ENCODE results near the gene CRACR2B. TPM values are rescaled to one million over a fixed set of nuclear protein-coding genes. Genes with fewer than 3 reads are reported as not detected.

Gene CRACR2B
- total and polyA plus RNA-seq, 2 of the 13 experiments (the other 11 are each of a cell fraction or from before 2014, with no cell fraction given): 14.9 to 21.0 TPM

DNA sequence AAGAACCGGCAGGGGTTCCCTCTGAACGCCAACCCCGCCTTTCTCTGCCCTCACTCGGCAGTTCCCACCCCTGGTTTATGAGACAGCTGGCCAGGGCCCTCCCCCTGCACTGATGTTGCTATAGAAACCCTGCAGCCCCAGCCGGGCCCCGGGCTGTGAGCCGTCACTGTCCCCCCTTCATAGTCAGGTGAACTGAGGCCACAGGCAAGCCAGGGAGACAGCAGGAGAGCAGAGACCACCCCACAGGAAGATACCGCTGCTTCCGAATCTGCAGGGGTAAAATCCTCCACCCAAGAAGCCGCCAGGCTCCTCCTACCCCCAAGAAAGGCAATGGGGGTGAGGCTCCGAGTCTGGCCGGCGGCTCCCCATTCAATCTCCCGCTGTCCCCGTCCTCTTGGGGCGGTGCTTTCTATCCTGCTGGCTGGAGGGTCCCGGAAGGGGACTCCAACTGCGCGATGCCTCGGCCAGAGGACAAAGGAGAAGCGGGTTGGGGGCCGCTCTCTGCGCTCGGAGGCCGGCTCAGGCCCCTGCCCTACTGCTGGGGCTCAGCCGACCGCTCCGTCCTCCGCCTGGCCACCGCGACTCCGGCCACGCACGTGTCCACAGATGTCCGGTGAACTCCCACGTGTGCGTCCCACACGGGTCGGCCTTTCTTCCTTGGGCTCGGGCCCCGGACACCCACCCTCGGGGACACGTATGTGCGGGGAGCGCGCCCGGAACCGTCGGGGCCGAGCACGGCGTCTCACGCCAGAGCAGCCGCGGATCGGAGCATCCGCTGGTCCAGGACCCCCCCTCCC is 30.2 kb upstream of the CRACR2B start (continued):
- no peak for TF ChIP-seq RBM39 (IDR thresholded peaks at IDR 0.05; ENCODE audit: low read depth, low read length, poor library complexity, severe bottlenecking)
- TF ChIP-seq ZNF703 (CRISPR knock-in tag; IDR thresholded peaks at IDR 0.05; ENCODE audit: borderline replicate concordance): no peak; the same call in 1 of the 2 replicates
- TF ChIP-seq IKZF1 (IDR thresholded peaks at IDR 0.05): no peak
- peak; percentile 4; the same call in 1 of the 2 replicates for TF ChIP-seq GATAD2A (CRISPR knock-in tag; IDR thresholded peaks at IDR 0.05)
- TF ChIP-seq ARNTL (CRISPR knock-in tag; IDR thresholded peaks at IDR 0.05): peak; percentile 57; the same call in 1 of the 2 replicates
- no peak for TF ChIP-seq ZNF30 (CRISPR knock-in tag; IDR thresholded peaks at IDR 0.05)
- TF ChIP-seq, protein P1, sequence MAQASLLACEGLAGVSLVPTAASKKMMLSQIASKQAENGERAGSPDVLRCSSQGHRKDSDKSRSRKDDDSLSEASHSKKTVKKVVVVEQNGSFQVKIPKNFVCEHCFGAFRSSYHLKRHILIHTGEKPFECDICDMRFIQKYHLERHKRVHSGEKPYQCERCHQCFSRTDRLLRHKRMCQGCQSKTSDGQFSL (CRISPR knock-in tag; IDR thresholded peaks at IDR 0.05): peak; percentile 58; the same call in 1 of the 2 replicates
- TF ChIP-seq ZEB1 (IDR thresholded peaks at IDR 0.05; ENCODE audit: insufficient replicate concordance, low read depth): no peak
- peak; percentile 55; the same call in 1 of the 2 replicates for TF ChIP-seq ZNF782 (CRISPR knock-in tag; IDR thresholded peaks at IDR 0.05; ENCODE audit: borderline replicate concordance)
- TF ChIP-seq GATAD1 (CRISPR knock-in tag; IDR thresholded peaks at IDR 0.05): no peak
- TF ChIP-seq SOX6 (IDR thresholded peaks at IDR 0.05): no peak
- peak; percentile 7; the same call in 1 of the 2 replicates for TF ChIP-seq SOX6 (CRISPR knock-in tag; IDR thresholded peaks at IDR 0.05)
- TF ChIP-seq, protein P2, sequence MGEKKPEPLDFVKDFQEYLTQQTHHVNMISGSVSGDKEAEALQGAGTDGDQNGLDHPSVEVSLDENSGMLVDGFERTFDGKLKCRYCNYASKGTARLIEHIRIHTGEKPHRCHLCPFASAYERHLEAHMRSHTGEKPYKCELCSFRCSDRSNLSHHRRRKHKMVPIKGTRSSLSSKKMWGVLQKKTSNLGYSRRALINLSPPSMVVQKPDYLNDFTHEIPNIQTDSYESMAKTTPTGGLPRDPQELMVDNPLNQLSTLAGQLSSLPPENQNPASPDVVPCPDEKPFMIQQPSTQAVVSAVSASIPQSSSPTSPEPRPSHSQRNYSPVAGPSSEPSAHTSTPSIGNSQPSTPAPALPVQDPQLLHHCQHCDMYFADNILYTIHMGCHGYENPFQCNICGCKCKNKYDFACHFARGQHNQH (CRISPR knock-in tag; IDR thresholded peaks at IDR 0.05): no peak; the same call in 1 of the 2 replicates
- TF ChIP-seq ZNF138 (CRISPR knock-in tag; IDR thresholded peaks at IDR 0.05; ENCODE audit: low read depth): no peak
- no peak for TF ChIP-seq EHMT2 (IDR thresholded peaks at IDR 0.05; ENCODE audit: borderline replicate concordance, low read depth, low read length)
- TF ChIP-seq NRL (CRISPR knock-in tag; IDR thresholded peaks at IDR 0.05; ENCODE audit: borderline replicate concordance): peak; percentile 82
- no peak for TF ChIP-seq RARG (CRISPR knock-in tag; IDR thresholded peaks at IDR 0.05; ENCODE audit: low read depth)
- TF ChIP-seq NFE2L2 (IDR thresholded peaks at IDR 0.05; ENCODE audit: low read length): no peak
- TF ChIP-seq, protein P3, sequence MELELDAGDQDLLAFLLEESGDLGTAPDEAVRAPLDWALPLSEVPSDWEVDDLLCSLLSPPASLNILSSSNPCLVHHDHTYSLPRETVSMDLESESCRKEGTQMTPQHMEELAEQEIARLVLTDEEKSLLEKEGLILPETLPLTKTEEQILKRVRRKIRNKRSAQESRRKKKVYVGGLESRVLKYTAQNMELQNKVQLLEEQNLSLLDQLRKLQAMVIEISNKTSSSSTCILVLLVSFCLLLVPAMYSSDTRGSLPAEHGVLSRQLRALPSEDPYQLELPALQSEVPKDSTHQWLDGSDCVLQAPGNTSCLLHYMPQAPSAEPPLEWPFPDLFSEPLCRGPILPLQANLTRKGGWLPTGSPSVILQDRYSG (CRISPR knock-in tag; IDR thresholded peaks at IDR 0.05): no peak
- peak; percentile 71; the same call in 1 of the 2 replicates for TF ChIP-seq KLF15 (CRISPR knock-in tag; IDR thresholded peaks at IDR 0.05; ENCODE audit: borderline replicate concordance)
- TF ChIP-seq, protein P4, sequence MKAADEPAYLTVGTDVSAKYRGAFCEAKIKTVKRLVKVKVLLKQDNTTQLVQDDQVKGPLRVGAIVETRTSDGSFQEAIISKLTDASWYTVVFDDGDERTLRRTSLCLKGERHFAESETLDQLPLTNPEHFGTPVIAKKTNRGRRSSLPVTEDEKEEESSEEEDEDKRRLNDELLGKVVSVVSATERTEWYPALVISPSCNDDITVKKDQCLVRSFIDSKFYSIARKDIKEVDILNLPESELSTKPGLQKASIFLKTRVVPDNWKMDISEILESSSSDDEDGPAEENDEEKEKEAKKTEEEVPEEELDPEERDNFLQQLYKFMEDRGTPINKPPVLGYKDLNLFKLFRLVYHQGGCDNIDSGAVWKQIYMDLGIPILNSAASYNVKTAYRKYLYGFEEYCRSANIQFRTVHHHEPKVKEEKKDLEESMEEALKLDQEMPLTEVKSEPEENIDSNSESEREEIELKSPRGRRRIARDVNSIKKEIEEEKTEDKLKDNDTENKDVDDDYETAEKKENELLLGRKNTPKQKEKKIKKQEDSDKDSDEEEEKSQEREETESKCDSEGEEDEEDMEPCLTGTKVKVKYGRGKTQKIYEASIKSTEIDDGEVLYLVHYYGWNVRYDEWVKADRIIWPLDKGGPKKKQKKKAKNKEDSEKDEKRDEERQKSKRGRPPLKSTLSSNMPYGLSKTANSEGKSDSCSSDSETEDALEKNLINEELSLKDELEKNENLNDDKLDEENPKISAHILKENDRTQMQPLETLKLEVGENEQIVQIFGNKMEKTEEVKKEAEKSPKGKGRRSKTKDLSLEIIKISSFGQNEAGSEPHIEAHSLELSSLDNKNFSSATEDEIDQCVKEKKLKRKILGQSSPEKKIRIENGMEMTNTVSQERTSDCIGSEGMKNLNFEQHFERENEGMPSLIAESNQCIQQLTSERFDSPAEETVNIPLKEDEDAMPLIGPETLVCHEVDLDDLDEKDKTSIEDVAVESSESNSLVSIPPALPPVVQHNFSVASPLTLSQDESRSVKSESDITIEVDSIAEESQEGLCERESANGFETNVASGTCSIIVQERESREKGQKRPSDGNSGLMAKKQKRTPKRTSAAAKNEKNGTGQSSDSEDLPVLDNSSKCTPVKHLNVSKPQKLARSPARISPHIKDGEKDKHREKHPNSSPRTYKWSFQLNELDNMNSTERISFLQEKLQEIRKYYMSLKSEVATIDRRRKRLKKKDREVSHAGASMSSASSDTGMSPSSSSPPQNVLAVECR (CRISPR knock-in tag; IDR thresholded peaks at IDR 0.05; ENCODE audit: borderline replicate concordance): peak; percentile 58
- peak; percentile 3; the same call in 1 of the 2 replicates for TF ChIP-seq IRF2 (CRISPR knock-in tag; IDR thresholded peaks at IDR 0.05)
- TF ChIP-seq ZIK1 (CRISPR knock-in tag; IDR thresholded peaks at IDR 0.05; ENCODE audit: borderline replicate concordance, low read depth): no peak
- peak; percentile 11; the same call in 1 of the 2 replicates for TF ChIP-seq SP5 (CRISPR knock-in tag; IDR thresholded peaks at IDR 0.05; ENCODE audit: borderline replicate concordance, low read depth)

Data from HepG2 (cell line).